GM21737 (cell line): Measurements from ENCODE around the gene KCNK7.
A peak's percentile ranks its signal among the peaks of the same experiment; 100 is the strongest.

ENCODE experiments used
- ATAC-seq: cut with Tn5 transposase; IDR thresholded peaks from one replicate; pipeline ENCODE4 v1.9.1; 2021; ENCODE audit warnings: mild to moderate bottlenecking, moderate library complexity; ENCODE audit not compliant: unreplicated experiment

The KCNK7 gene

GRCh38 chr11:65629579-65629978 lies 34.0 kb upstream of the KCNK7 start:
- ATAC-seq: no peak

DNA sequence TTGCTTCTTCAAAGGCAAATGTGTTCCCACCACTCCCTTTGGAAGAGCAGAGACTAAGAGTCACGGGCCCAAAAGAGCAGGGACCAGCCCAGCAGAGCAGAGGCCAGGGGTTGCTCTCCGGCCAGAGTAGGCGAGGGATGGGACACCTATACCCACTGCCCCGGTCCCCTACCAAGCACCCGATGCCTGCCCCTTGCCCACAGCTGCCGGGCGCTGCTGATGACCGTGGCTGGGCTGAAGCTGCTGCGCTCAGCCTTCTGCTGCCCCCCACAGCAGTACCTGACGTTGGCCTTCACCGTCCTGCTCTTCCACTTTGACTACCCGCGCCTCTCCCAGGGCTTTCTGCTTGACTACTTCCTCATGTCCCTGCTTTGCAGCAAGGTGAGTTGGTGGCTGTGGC lies 31.6 kb upstream of the KCNK7 start:
- ATAC-seq: no peak

DNA sequence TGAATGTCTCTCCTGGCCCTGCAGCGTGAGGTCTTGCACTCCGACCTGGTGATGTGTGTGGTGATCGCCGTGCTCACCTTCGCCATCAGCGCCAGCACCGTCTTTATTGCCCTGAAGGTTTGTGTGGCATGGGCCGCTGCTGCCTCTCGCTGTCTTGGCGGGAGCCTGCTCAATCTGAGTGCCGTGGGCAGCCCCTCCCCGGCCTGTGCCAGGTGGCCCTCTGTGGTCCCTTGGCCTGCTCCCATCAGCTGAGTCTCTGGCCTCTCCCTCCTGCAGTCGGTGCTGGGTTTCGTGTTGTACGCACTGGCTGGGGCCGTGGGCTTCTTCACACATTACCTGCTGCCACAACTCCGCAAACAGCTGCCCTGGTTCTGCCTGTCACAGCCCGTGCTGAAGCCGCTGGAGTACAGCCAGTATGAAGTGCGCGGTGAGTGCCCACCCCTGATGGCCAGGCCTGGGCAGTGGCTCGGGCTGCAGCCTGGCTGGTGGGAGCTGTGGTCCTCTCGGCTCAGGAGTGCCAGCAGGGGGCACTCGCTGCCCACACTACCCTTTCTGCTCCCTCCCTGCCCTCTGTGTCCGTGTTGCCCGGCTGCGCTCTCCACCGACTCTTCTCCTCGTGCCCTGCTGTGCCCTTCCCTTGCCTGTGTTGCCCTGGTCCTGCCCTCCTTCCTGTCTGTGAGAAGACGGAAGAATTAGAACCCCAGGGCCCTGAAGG lies 30.2 kb upstream of the KCNK7 start:
- no peak for ATAC-seq

DNA sequence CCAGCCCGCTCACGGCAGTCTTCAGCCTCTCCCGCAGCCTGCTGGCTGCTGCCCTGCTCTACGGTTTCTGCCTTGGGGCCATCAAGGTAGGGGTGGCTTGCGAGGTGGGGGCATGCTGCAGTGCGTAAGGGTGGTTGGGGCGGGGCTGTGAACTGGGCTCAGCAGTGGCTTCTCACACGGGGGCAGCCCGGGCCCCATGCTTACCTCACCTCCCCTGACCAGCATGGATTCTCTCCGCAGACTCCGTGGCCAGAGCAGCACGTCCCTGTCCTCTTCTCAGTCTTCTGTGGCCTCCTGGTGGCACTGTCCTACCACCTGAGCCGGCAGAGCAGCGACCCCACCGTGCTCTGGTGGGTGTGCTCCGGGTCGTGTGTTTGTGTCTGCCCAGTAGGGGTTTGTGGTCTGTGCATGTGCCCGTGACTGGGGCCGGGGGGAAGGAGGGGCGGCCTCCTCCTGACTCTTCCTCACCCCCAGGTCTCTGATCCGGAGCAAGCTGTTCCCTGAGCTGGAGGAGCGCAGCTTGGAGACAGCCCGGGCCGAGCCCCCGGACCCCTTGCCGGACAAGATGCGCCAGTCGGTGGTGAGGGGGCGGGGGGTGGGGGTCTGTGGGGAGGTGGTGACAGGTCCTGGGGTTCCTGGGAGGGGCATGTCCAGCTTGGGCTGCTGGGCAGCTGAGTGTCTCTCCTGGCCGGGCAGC lies 29.5 kb upstream of the KCNK7 start:
- no peak for ATAC-seq

DNA sequence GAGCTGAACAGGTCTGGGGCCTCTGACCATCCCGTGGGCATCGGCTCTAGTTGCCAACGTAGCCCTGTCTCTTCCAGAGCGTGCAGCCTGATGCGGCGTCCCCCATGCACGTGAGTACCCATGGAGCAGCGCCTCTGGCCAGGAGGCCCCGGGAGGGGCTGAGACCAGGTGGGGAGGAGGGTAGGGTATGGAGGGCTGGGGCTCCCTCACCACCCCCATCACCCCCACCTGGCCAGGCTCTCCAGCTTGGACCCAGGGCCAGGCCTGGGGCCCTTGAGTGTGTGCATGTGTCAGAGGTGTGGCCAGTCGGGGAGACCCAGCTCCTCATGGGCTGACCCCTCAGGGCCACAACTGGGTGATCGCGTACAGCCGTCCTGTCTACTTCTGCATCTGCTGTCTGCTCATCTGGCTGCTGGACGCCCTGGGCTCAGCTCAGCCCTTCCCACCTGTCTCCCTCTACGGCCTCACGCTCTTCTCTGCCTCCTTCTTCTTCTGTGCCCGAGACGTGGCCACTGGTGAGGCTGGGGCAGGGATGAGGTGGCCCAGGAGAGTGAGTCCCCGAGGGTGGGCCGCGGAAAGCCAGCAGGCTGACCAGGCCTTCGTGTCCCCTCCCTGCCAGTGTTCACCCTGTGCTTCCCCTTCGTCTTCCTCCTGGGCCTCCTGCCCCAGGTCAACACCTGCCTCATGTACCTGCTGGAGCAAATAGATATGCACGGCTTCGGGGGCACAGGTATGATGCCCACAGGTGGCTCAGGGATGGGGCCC lies 28.4 kb upstream of the KCNK7 start:
- no peak for ATAC-seq

- ATAC-seq: no peak
These were observed 27.6 kb upstream of the KCNK7 start for GRCh38 chr11:65623177-65623576.

DNA sequence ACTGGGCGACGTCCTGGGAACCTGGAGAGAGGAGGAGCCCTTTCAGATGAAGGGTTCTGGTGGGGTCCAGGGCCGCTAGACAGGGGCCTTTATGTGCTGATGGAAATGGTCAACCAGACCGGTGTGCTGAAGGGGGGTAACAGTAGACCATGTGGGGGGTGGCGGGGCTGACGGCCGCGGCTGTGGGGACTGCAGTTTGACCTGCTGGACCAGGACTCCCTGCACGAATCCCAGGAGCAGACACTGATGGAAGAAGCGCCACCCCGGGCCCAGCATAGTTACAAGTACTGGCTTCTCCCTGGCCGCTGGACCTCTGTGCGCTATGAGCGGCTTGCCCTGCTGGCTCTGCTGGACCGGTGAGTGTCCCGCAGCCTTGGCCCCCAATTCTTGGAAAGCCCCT lies 26.4 kb upstream of the KCNK7 start:
- ATAC-seq: no peak

DNA sequence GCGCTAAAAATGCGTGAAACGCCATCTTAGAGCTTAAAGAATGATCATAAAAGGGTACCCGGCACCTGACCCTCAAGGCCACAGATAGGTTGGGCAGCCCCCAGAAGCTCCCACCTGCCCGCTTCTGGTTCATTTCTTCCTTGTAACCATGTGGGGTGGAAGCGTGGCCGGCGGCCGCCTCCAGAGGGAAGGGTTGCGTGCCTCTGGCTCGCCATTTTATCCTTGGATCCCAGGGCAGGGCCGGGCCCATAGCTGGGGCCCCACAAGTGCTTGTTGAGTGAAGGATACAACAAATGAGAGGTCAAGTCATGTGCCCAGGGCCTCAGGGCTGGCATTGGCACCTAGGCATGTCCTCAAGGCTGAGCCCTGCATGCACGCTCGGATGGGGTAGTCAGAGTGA lies 25.9 kb upstream of the KCNK7 start:
- no peak for ATAC-seq

- ATAC-seq: no peak
These were observed 25.1 kb upstream of the KCNK7 start for GRCh38 chr11:65620666-65621065.

DNA sequence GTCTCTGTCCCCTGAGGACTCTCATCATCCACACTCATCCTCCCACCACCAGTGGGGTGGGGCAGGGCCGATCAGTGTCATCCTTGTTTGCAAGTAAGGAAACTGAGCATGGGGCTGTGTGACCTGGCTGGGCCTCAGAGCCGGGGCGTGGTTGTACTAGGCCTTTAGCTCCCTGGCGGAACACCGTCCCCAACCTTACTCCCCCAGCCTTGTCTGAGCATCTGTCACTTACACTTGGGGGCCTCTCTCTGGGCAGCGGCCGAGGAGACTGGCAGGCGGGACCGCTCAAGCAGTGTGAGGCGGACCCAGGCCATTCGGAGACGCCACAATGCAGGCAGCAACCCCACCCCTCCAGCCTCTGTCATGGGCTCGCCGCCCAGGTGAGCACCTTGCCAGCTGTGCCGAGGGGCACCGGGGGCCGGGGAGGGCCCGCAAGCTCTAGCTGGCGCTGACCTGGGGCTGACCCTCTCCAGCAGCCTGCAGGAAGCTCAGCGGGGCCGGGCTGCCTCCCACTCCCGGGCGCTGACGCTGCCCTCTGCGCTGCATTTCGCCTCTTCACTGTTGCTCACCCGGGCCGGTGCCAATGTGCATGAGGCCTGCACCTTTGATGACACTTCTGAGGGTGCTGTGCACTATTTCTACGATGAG lies 23.8 kb upstream of the KCNK7 start:
- ATAC-seq: no peak

GRCh38 chr11:65618763-65619162 lies 23.2 kb upstream of the KCNK7 start:
- no peak for ATAC-seq

DNA sequence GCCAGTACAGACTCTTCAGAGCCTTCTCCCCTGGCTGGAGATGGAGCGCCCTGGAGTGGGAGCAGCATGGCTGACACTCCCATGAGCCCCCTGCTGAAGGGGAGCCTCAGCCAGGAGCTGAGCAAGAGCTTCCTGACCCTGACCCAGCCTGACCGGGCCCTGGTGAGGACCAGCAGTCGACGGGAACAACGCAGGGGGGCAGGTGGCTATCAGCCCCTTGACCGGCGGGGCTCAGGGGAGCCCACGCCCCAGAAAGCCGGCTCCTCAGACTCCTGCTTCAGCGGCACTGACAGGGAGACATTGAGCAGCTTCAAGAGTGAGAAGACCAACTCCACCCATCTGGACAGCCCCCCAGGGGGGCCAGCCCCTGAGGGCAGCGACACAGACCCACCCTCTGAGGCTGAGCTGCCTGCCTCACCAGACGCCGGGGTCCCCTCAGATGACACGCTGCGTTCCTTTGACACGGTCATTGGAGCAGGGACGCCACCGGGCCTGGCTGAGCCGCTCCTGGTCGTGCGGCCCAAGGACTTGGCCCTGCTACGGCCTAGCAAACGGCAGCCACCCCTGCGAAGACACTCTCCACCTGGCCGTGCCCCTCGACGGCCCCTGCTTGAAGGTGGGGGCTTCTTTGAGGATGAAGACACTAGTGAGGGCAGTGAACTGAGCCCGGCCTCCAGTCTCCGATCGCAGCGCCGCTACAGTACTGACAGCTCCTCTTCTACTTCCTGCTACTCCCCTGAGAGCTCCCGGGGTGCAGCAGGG lies 22.6 kb upstream of the KCNK7 start:
- ATAC-seq: no peak

- no peak for ATAC-seq
These were observed 21.7 kb upstream of the KCNK7 start for GRCh38 chr11:65617136-65617850.

DNA sequence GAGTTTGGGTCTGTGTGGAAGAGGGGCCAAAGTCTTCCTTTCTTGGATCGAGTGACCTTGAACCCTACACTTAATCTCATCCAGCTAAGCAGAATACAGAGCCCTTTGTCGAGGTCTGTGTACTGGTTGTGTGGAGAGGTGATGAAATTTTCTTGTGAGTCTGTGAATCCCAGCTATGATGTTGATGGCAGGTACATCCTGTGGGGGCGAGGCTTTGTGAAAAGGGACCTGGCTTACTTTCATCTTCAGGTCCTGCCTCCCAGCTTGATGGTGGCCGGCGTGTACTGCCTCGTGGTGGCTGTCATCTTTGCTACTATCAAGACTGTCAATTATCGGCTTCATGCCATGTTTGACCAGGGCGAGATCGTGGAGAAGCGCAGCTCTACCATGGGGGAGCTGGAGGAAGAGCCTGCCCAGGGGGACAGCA lies 21.0 kb upstream of the KCNK7 start:
- no peak for ATAC-seq

GRCh38 chr11:65615950-65616574 lies 20.5 kb upstream of the KCNK7 start:
- ATAC-seq: peak; percentile 5

- ATAC-seq: peak; percentile 70
These were observed 19.8 kb upstream of the KCNK7 start, which contains the start of gene PCNX3 for GRCh38 chr11:65615229-65615949. TSS of gene PCNX3 (plus strand) at chr11:65615776. CDS start at chr11:65616312, 536 bp downstream.

GRCh38 chr11:65613091-65613928 lies 17.7 kb upstream of the KCNK7 start:
- ATAC-seq: no peak

- ATAC-seq: no peak
These were observed 17.1 kb upstream of the KCNK7 start for GRCh38 chr11:65612691-65613090.
